GM21737 (cell line): ENCODE data around the gene BASP1.

Source experiments
- ATAC-seq: cut with Tn5 transposase; IDR thresholded peaks from one replicate; pipeline ENCODE4 v1.9.1; 2021; ENCODE audit warnings: mild to moderate bottlenecking, moderate library complexity; ENCODE audit not compliant: unreplicated experiment

BASP1 gene

DNA sequence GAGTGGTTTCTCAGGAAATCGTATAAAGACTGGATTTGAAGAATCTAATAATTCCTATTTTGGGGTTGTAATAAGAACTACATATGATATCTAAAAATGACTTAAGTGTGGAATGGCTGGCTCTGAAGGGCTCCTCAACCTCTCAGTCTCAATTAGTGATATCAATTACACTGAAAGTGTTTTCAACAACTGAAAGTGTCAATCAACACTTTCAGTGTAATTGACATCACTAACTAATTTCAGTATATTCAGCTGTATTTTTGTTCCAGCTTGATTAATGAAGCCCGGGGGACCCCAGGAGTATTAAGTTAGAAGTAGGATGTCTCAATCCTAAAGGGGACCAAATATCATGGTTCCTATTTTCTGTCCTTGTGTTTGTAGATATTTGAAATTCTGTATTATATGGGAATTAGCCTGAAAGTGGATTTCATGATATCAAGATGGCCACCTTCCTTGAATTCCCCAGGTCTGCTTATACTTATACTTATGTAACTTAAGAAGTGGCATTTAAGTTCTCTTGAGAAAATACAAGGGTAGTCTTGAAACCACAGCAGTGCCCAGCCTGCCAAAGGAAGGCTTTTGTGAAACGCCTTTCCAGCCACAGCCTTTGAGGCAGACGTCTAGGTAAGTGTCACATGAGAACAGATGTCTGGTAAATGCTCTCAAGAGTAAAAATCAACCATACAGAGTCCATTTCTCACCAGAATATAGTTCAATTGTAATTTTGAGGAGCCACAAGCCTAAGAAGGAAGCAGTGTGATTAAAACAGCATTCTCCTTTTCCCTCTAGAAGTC, 4.6 kb downstream of the BASP1 start:
- no peak for ATAC-seq

DNA sequence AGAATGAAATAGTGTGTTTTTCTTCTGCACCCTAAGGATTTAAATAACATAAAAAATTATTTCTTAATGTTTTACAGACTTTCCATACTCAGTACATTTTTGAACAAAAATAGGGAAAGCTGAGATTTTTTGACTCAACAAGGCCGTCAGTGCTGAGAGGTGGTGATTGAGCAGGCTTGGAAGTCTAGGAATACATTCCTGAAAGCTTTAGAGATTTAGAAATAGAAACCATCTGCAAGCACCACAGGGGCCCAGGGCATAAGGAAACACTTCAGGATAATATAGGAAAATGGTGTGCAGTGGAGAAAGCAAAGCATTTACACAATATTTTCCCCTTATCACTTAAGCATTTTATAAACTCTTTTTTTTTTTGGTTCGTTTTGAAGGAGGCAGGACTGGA, 5.2 kb downstream of the BASP1 start:
- no peak for ATAC-seq

GRCh38 chr5:17223367-17224185, 6.1 kb downstream of the BASP1 start:
- ATAC-seq: peak; percentile 34

GRCh38 chr5:17224858-17225511, 7.6 kb downstream of the BASP1 start:
- ATAC-seq: peak; percentile 49

GRCh38 chr5:17225520-17225919, 8.1 kb downstream of the BASP1 start:
- no peak for ATAC-seq

GRCh38 chr5:17227868-17228267, 10.4 kb downstream of the BASP1 start:
- no peak for ATAC-seq

GRCh38 chr5:17228821-17229291, 11.4 kb downstream of the BASP1 start:
- peak; percentile 61 for ATAC-seq

GRCh38 chr5:17229313-17229712, 11.9 kb downstream of the BASP1 start:
- ATAC-seq: peak; percentile 31

DNA sequence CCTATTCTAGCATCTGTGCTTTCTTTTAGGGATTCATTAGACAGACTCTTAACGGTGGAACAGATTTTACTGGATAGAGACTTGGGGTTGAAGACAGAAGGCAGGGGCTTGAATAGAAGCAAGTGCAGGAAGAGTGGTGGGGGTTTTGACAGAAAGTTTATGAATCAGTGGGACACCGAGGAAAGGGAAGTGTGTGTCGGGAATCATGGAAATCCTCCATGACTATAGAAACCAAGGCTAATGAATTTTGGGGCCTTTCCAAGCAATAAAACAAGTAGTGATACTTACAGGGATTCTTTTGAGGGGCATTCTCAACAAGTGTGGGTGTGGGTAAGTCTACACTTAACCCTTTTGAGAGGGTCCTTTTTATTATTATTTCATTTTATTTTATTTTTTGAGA, 12.8 kb downstream of the BASP1 start:
- ATAC-seq: no peak

DNA sequence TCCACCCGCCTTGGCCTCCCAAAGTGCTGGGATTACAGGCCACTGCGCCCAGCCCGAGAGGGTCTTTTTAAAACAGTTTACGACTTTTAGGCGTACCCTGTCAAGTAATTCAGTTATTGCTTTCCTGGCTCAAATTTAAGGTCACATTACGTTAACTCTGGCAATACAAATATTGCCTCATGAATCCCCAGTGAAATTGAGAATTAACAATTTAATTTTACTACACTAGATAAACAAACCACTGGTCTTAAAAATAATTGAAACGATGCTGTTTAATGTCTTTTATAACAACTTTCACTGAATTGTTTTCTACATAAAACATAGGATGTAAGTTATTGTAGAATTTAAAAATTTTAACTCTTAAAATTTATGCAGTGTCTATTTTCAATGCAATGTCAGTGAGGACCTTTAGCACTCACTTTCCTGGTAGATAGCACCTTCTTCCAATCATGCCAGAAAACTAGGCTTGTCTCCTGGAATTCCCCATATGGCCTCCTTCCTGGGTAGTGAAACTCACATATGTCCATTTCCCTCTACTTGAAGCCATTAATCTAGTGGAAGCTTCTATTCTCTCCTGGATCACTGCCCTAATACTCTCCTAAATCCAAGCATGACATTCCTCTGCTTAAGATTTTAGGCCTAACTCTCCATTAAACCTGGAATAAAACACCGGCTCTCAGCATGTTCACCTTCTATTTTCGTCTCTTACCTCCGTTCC, 13.5 kb downstream of the BASP1 start:
- ATAC-seq: no peak

- ATAC-seq: no peak
Observed at GRCh38 chr5:17232405-17232804, 15.0 kb downstream of the BASP1 start.

- no peak for ATAC-seq
Observed at GRCh38 chr5:17233488-17233887, 16.1 kb downstream of the BASP1 start.

DNA sequence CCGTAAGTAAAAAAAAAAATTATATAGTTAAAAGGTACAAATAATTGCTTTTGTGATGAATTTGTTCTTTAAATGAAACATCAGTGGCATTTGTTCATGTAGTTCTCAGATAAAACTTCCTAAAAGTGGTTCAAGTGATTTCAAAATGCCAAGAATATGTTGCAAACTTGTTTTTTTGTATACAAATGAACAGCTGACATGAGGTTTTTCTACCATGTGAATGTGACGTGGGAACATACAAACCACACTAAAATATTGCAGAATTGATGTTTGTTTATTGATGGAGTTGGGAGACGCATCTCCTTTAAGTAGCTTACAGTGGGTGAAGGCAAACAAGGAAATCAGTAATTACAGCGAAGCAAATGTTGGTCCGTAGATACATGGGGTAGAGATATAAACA, 16.9 kb downstream of the BASP1 start:
- ATAC-seq: no peak

GRCh38 chr5:17235731-17236330, 18.4 kb downstream of the BASP1 start:
- no peak for ATAC-seq

GRCh38 chr5:17238521-17239041, 21.1 kb downstream of the BASP1 start:
- no peak for ATAC-seq

GRCh38 chr5:17239953-17240352, 22.5 kb downstream of the BASP1 start:
- no peak for ATAC-seq

- no peak for ATAC-seq
Observed at GRCh38 chr5:17240487-17240886, 23.1 kb downstream of the BASP1 start.

DNA sequence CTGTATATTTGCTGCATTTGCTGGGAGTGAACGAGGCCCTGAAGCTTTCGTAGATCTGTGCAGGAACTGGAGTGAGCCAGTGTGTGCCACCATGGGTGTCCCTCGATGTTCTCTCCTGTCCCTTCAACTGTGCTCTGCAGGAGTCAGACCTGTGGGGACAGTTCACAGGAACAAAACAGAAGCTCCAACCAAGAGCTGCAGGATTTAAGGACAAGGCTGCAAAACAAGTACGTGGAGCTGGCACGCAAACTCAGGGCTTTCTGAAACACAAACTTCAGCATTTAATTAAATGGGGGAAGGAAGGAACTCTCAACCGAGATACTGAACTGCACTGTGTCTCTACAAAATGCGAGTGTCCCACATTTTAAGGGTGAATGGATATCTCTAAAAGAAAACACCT, 24.2 kb downstream of the BASP1 start:
- ATAC-seq: no peak

- no peak for ATAC-seq
Observed at GRCh38 chr5:17243287-17244063, 26.0 kb downstream of the BASP1 start.
